ENCODE data around the gene ADAMTS19. TPM values are rescaled to one million over a fixed set of nuclear protein-coding genes. Genes with fewer than 3 reads are reported as not detected.

ADAMTS19 gene
- total and polyA plus RNA-seq, 12 donors: 0.15 to 1.3 (median 0.43) TPM

- Histone ChIP-seq H3K4me1 (no peaks in the 10 kb centered on the region), H3K36me3 (no peaks in the 10 kb centered on the region), H3K4me3 (no peak overlapping the region), H3K27me3 (no peaks in the 10 kb centered on the region), H3K27ac (no peak overlapping the region), H3K9me3 (no peaks in the 10 kb centered on the region)
- ATAC-seq (no peak), DNase-seq (no peak)
- 90 to 94% methylated on average over 4 of the region's 4 CpGs for WGBS, 2 donors
- TF ChIP-seq CTCF (IDR thresholded peaks at IDR 0.05): no peak
- intact Hi-C loops (cut with DNase I): no loop called here
These were observed 285.9 kb downstream of the ADAMTS19 start for GRCh38 chr5:129745997-129746396.

- Histone ChIP-seq H3K9me3 (no peaks in the 10 kb centered on the region), H3K36me3 (no peaks in the 10 kb centered on the region), H3K4me1 (no peaks in the 10 kb centered on the region), H3K4me3 (no peak overlapping the region), H3K27me3 (no peaks in the 10 kb centered on the region), H3K27ac (no peak overlapping the region)
- TF ChIP-seq CTCF (IDR thresholded peaks at IDR 0.05): no peak
- 67 to 71% methylated on average over 2 of the region's 2 CpGs for WGBS, 2 donors
- DNase-seq: no peak
- intact Hi-C loops (cut with DNase I): no loop called here
- ATAC-seq: no peak
These were observed 286.8 kb downstream of the ADAMTS19 start for GRCh38 chr5:129746876-129747275.

- ATAC-seq (no peak), DNase-seq (no peak)
- H3K36me3 ChIP-seq: no peaks in the 10 kb centered on the region
- no peaks in the 10 kb centered on the region for H3K27me3 ChIP-seq
- no peak within 1 kb of the TSS for H3K4me3 ChIP-seq
- H3K9me3 ChIP-seq: no peaks in the 10 kb centered on the region
- no peaks in the 10 kb centered on the region for H3K4me1 ChIP-seq
- intact Hi-C loops (cut with DNase I): no loop called here
- TF ChIP-seq CTCF (IDR thresholded peaks at IDR 0.05): no peak
- 75 to 85% methylated on average over 13 of the region's 13 CpGs for WGBS, 2 donors
- H3K27ac ChIP-seq: no peak within 1 kb of the TSS
These were observed 287.7 kb downstream of the ADAMTS19 start, which contains the start of gene MINAR2 for GRCh38 chr5:129747572-129748407. Gene MINAR2, plus strand, starts transcription at chr5:129748094. Its CDS starts 97 bp downstream, at chr5:129748191.

GRCh38 chr5:129748913-129749880 is 289.1 kb downstream of the ADAMTS19 start:
- Histone ChIP-seq H3K27ac (no peak overlapping the region), H3K27me3 (no peaks in the 10 kb centered on the region), H3K4me3 (no peak overlapping the region), H3K4me1 (no peaks in the 10 kb centered on the region), H3K9me3 (no peaks in the 10 kb centered on the region), H3K36me3 (no peaks in the 10 kb centered on the region)
- intact Hi-C loops (cut with DNase I): no loop called here
- DNase-seq (no peak), ATAC-seq (no peak)
- no peak for TF ChIP-seq CTCF (IDR thresholded peaks at IDR 0.05)
- 92 to 94% methylated on average over 1 of the region's 1 CpG for WGBS, 2 donors

Measured in heart right ventricle (tissue), 16 donors.